Stimulated activated CD8-positive, alpha-beta memory T cell treated with anti-CD3 and anti-CD28 coated beads, Interleukin-4, amount 100 ng/mL, for 1 hour (primary cell): ENCODE results near the gene SCAPER.
A peak's percentile ranks its signal among the peaks of the same experiment; 100 is the strongest.
"Not testable (repeated sequence)": the region's sequence is repeated elsewhere in the genome, so short reads cannot be mapped to it uniquely, and the experiment has no call there.

Source experiments
- DNase-seq, 2 donors: peaks; one replicate each; pipeline ENCODE4 v3.0.0-alpha.2; 2020; ENCODE audit warnings: low read depth in 2 of 2, low spot score in 1 of 2

Gene SCAPER

DNA sequence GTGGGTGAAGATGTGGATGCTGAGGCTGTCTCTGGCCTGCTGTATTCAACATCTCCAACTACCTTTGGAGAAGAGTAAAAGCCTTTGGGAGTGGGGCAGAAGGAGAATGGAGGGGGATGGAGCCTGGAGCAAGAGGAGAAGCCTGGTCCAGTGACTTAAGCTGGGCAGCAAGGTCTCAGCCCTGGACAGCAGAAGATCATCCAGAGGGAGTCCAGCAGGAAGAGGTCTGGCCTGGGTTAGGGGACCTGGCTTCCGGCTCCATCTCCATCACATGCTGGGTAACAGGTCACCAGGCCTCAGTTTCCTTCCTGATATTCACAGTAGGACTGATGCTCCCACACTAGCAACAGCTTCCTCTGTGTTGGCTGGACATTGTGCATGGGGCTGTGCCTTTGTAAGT is 572.3 kb downstream of the SCAPER start:
- DNase-seq = no peak

DNA sequence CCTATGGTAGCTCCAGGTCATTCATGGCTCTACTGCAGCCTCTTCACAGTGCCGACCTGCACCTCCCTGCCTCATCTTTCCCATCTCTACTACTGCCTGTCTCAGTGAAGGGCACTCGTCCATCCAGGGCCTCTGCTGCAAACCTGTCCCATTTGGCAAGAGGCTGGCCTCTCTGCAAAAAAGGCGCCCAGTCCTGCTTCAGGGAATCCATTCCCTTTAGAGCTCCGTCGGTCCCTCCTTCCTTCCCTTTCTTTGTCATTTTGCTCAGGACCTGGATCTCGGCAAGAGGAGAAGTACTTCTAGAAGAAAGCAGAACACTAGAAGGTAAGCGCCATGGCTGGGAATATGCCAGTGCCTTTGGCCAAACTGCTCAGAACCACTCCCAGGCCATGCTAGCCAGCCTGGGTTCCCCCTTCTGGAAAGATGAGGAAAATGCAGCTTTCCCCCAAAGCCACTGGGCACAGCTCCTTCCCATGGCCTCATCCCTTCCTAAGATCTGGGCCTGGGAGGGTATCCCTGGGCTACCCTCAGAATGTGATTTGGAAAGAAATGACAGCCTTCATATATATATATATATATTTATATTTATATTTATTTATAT is 575.0 kb downstream of the SCAPER start:
- DNase-seq = no peak

- DNase-seq = no peak
Observed at GRCh38 chr15:76328958-76329357, 576.2 kb downstream of the SCAPER start.

DNA sequence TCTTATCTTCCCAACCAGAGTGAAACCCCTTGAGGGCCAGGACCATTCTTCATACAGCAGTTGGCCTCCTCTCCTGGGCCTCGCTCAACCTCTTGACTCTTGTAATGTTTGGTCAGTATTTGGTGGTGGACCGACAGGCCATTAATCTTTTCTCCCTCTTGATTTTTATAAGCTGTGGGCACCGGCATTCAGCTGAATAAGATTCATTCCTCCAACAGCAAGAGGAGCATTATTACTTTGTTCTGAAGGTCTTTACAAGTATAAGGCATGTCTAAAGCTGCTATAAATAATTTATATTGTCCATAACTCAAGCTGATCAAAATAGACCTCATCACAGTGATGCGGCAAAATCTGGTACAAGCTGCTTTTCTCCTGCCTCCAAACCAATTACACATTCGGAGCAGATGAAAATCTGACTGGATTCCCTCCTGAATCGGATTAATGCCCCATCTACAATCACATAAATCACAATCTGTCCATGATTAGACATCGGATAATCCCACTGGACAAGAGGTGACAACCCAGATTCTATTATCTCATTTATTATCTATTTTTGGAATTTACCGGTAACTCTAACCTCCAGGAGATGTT is 576.9 kb downstream of the SCAPER start:
- DNase-seq = no peak

DNA sequence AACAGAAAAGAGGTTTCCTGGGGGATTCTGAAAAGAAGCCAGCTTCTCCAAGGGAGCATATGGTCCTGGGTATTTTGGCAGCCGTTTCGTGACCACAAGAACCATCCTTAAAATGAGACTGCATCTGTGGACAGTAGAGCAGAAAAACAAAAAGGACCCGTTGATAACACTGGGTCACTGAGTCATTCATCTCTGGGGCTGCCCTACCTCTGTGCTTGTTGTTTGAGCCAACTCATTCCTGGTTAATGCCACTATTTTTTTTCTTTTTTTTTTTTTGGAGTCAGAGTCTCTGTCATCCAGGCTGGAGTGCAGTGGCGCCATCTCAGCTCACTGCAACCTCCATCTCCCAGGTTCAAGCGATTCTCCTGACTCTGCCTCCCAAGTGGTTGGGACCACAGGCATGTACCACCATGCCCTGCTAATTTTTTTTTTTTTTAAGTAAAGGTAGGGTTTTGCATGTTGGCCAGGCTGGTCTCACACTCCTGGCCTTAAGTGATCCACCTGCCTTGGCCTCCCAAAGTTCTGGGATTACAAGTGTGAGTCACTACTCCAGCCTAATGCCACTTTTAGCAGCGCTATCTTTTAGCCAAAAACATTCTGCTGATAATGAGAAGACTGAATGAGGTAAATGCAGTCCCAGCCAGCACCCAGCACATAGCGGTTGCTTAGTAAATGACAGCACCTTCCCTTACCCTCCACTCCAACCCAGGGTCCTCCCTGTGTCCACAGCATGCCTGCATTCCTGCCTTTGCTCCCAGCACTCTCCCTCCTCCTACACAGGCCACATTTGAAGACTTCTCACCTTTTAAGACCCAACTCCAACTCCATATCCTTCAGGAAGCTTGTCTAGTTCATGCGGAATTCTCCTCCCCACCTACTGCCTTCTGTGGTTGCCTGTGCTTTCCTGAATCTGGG is 577.7 kb downstream of the SCAPER start:
- no peak for DNase-seq

- no peak for DNase-seq
Observed at GRCh38 chr15:76325704-76326103, 579.4 kb downstream of the SCAPER start.

DNA sequence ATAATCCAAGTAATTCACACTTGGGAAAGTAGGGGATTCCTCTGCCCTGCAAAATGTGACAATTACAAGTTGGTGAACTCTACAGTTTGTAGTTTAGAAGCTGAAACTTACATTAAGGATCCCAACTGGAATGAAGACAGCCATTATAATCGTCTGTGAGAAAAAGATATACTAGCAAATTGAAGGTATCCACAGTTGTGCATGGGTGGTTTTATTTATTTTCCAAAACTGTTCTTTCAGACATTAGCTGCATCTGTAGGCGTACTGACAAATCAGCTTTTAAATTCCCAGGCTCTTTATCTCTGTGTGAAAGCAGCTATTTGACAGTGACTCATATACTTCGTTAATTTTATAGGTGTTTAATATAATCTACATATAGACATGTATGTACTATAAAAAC is 581.1 kb downstream of the SCAPER start:
- DNase-seq = no peak

DNA sequence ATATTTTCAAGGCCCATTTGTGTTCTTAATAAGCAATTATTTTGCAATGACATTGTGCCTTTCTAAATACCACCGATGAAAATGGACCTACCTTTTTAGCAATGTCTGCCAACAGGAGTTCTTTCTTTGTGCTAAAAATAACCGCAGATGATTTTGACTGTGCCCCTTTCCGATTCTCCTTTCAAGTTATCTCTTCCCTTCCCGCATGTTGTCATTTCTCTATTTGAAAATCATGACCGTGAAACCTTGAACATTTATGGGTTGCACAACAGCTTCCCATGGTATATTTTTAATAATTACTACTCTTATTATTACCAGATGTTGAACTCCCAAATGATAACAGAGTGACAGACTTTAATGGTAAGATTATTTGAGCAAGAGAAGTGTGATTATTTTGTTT is 583.5 kb downstream of the SCAPER start:
- DNase-seq = no peak

- DNase-seq = no peak
Observed at GRCh38 chr15:76321171-76321570, 584.0 kb downstream of the SCAPER start.

DNA sequence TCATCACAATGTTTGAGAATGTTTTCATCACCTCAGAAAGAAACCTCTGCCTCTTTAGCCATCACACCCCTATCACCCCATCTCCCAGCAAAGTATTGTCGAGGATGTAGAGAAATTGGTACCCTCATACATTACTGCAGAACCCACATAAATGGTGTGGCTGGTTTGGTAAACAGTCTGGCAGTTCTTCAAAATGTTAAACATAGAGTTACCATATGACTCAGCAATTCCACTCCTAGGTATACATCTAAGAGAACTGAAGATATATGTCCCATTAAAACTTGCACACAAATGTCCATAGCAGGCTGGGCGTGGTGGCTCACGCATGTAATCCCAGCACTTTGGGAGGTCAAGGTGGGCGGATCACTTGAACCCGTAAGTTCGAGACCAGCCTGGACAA is 585.1 kb downstream of the SCAPER start:
- DNase-seq = no peak

GRCh38 chr15:76313731-76314130 is 591.4 kb downstream of the SCAPER start:
- no peak for DNase-seq

DNA sequence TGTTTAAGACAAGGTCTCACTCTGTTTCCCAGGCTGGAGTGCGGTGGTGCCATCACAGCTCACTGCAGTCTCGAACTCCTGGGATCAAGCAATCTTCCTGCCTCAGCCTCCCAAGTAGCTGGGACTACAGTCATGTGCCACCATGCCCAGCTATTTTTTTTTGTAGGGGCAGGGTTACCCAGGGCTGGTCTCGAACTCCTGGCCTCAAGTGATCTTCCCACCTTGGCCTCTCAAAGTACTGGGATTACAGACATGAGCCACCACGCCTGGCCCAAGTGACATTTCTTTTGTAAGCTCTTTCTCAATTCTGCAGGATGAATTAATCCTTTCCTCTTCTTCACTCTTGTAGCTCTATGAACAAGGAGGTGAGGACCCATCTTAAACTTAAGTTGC is 592.0 kb downstream of the SCAPER start:
- not testable (repeated sequence) for DNase-seq

DNA sequence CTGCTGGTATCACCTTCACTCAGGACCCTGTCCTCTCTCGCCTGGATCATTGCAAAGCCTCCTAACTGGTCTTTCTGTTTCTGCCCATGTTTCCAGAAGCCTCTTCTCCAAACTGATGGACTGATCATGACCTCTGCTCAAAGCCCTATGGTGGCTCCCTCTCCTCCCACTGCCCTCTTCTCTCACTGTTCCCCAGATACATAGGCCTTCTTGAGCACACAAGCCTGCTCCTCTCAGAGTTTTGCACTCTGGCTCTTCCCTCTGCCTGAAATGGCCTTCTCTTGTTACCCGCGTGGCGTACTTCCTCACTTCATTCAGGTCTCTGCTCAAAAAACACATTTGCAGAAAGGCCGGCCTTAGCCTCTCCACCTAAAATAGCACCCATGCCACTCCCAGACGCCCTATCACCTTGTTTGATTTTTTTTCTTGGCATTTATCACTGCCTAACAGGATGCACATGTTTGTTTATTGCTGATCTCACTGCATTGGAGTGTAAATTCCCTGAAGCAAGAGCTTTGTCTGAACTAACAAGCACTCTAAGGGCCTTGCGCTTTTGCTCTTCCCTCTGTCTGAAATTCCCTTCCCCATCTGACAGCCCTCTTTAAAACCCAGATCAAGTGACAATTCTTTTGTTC is 592.5 kb downstream of the SCAPER start:
- no peak for DNase-seq

- peak; percentile 75 to 76 for DNase-seq
Observed at GRCh38 chr15:76311100-76311953, 593.8 kb downstream of the SCAPER start, which contains the start of gene ETFA. TSS of gene ETFA (minus strand) at chr15:76311469. CDS start at chr15:76311388, 81 bp downstream.

DNA sequence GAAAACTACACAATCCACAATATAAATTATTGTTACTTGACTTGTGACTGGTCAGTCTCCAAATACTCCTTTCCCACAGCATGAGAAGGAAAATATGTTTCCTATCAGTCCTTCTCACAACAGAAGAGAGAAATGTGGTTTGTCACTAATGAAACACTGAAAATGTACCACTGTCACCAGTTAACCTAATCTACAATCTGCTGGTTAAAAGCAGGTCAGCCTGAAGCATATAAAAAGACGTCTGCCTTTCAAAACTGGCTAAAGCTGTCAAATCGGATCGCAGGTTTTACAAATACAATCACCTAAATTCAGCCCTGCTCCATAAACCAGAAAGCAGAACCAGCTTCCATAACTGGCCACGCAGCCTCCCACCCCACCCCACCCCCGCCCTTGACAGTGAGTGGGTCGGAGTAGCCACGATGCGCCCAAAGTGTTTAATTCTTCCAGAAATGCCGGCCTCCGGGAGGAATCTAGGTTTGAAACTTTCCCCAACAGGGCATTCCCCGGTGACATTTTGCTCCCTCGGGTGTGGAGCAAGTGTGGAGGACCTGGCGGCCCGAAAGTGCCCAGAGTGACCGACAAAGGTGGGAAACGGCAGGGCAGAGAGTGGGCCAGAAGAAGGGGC is 594.6 kb downstream of the SCAPER start:
- DNase-seq = no peak

DNA sequence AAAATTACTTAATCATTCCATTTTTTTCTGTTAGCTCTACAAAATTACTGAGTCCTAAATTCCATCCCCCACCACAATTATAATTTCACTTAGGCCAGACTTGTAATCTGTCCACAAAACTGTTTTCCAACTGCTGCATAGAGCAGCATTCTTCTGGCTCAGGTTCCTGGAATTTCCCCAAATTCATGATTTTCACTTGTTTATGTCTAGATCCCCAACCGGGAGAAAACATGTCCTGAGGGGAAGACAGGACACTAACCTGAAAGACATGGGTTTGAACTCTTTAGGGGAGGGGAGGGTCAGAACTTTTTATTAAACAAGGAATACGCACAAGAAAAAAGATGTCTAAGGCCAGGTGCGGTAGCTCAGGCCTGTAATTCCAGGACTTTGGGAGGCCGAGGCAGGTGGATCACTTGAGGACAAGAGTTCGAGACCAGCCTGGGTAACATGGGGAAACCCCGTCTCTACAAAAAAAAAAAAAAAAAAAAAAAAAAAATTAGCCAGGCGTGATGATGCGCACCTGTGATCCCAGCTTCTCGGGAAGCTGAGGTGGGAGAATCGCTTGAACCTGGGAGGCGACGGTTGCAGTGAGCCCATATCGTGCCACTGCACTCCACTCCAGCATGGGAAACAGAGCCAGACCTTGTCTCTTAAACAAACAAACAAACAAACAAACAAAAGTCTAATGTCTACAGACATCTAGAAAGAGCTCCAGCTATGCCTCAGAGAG is 595.4 kb downstream of the SCAPER start:
- DNase-seq = no peak

DNA sequence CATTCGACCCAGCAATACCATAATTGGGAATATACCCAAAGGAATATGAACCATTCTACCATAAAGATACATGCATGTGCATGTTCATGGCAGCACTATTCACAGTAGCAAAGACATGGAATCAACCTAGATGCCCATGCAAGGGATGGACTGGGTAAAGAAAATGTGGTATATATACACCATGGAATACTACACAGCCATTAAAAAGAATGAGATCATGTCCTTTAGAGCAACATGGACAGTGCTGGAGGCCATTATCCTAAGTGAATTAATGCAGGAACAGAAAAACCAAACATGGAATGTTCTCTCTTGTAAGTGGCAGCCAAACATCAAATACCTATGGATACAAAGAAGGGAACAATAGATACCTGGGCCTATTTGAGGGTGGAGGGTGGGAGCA is 601.2 kb downstream of the SCAPER start:
- no peak for DNase-seq

DNA sequence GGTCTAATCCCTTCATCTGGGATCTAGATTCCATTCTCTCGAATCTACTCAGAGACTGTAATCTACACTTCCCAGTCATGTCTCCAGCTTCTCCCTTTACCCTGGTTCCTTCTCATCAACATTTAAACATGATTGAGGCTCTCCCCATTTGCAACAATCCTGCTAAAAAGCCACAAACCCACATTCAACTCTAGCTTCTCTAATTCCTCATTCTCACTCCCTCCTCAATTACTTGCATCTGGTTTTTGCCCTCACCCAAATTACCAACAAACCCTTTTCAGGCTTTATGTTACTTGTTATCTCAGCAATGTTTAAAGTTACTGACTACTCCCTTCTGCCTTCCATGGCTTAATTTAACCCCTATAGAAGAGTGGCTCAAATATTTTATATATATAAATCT is 605.4 kb downstream of the SCAPER start:
- DNase-seq = no peak

DNA sequence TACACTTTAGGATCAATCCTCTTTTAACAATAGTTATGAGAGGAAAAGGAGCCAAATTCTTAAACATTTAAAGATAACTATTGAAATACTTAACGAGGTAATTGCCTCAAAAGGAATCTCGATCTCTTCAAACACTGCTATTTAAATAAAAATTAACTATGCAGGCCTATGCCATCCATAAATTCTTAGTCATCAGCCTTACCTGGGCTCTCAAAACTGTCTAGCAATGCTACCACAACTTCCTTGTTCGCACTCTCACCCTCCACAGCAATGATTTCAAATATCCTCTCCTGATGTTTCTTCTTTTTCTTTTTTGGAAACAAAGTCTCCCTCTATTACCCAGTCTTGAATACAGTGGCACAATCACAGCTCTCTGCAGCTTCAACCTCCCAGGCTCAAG is 606.2 kb downstream of the SCAPER start:
- no peak for DNase-seq

GRCh38 chr15:76297951-76298350 is 607.2 kb downstream of the SCAPER start:
- DNase-seq = not testable (repeated sequence)
